Mammary epithelial cell (primary cell): Measurements from ENCODE around the gene VSIG10L.

Experiments used
- CTCF ChIP-seq, 2 donors: IDR thresholded peaks in 1 of 2; conservative IDR thresholded peaks in 1 of 2; 2 replicates each; pipeline ENCODE4 v1.5.1; 2011 to 2012; ENCODE audit warnings: inconsistent platforms in 2 of 2, low read length in 2 of 2, mild to moderate bottlenecking in 2 of 2, control low read depth in 1 of 2, low read depth in 1 of 2; ENCODE audit not compliant: insufficient read depth in 1 of 2; ENCODE audit errors: extremely low read depth in 1 of 2
- EZH2 ChIP-seq: IDR thresholded peaks from 2 replicates; pipeline ENCODE4 v1.6.1; 2012; ENCODE audit warnings: low read length, inconsistent platforms, borderline replicate concordance

- TF ChIP-seq CTCF (conservative IDR thresholded peaks at IDR 0.05 in 1 of 2, IDR thresholded peaks at IDR 0.05 in 1 of 2; ENCODE audit: extremely low read depth in 1 of 2, insufficient read depth in 1 of 2, low read depth in 1 of 2, low read length in 2 of 2): no peak
- no peak for TF ChIP-seq EZH2
These were observed 14.6 kb downstream of the VSIG10L start for GRCh38 chr19:51327066-51328001.
